Tibial nerve (tissue), 4 donors: ENCODE results near the gene HMGCLL1. TPM values are rescaled to one million over a fixed set of nuclear protein-coding genes. Genes with fewer than 3 reads are reported as not detected.

Experiments used
- DNase-seq, 2 donors: peaks; one replicate each; pipeline ENCODE4 v3.0.0-alpha.2; 2019; ENCODE audit warnings: low spot score in 2 of 2
- H3K27ac ChIP-seq, 4 donors: fragments of 200-600 bp; sonication (generic) in 3 of 4; one replicate each; pipeline ENCODE4 v1.5.1; 2017 to 2019; ENCODE audit warnings: mild to moderate bottlenecking in 1 of 4
- H3K27me3 ChIP-seq, 2 donors: fragments of 200-600 bp; sonication (generic) in 1 of 2; one replicate each; pipeline versions ENCODE4 v1.5.1 to v1.6.0; 2017 to 2019
- H3K36me3 ChIP-seq, 3 donors: fragments of 200-600 bp; sonication (generic); one replicate each; pipeline ENCODE4 v1.5.1; 2018 to 2019
- H3K4me1 ChIP-seq, 4 donors: fragments of 200-600 bp; sonication (generic) in 3 of 4; one replicate each; pipeline ENCODE4 v1.5.1; 2017 to 2019
- H3K4me3 ChIP-seq, 4 donors: fragments of 200-600 bp; sonication (generic) in 3 of 4; one replicate each; pipeline ENCODE4 v1.5.1; 2017 to 2019; ENCODE audit warnings: mild to moderate bottlenecking in 1 of 4, moderate library complexity in 1 of 4
- H3K9me3 ChIP-seq, 4 donors: fragments of 200-600 bp; sonication (generic) in 3 of 4; one replicate each; pipeline ENCODE4 v1.5.1; 2017 to 2019
- EP300 ChIP-seq, 2 donors: sonication (generic); formaldehyde crosslinking; IDR thresholded peaks; one replicate each; pipeline ENCODE4 v1.6.1; 2017; ENCODE audit warnings: antibody characterized with exemption in 2 of 2, mild to moderate bottlenecking in 1 of 2
- POLR2A ChIP-seq, 2 donors: fragments of 450-650 bp; IDR thresholded peaks; one replicate each; pipeline ENCODE4 v1.6.1; 2017; ENCODE audit warnings: antibody characterized with exemption in 2 of 2, mild to moderate bottlenecking in 2 of 2, moderate library complexity in 2 of 2
- WGBS, 2 donors: methylation state at CpG; one replicate each; pipeline ENCODE4 v1.1.5; 2018; 5-methylcytosine and 5-hydroxymethylcytosine counted together
- total RNA-seq, 4 donors: library from RNA; depleted of rRNA; stranded (reverse); fragments of >200 nt; gene quantifications; one replicate each; pipeline ENCODE4 v1.1.0, GENCODE V29; 2016
- TF ChIP-seq, protein P1 (sequence below), 5 experiments: fragments of 200-600 bp in 3 of 5; fragments of 450-650 bp in 2 of 5; sonication (generic) in 3 of 5; IDR thresholded peaks; one replicate each; pipeline ENCODE4 v1.5.1; 2016 to 2019; ENCODE audit warnings: antibody characterized with exemption in 5 of 5, mild to moderate bottlenecking in 3 of 5, moderate library complexity in 2 of 5

The HMGCLL1 gene
- total RNA-seq, 4 donors from 2014 or later, result 1.7 to 10.8 (median 2.1) TPM

- 84 to 85% methylated on average over 2 of the region's 2 CpGs for WGBS, 2 donors
- no peak overlapping the region for H3K4me3 ChIP-seq
- no peak overlapping the region for H3K27ac ChIP-seq
- no peaks in the 10 kb centered on the region for H3K27me3 ChIP-seq
- peaks cover 0 to 8% (median 0%) of the 10 kb centered on the region in 4 donors for H3K4me1 ChIP-seq
- no peaks in the 10 kb centered on the region for H3K36me3 ChIP-seq
- TF ChIP-seq EP300 (IDR thresholded peaks at IDR 0.05) (no peak), POLR2A (IDR thresholded peaks at IDR 0.05) (no peak)
- TF ChIP-seq, protein P1, sequence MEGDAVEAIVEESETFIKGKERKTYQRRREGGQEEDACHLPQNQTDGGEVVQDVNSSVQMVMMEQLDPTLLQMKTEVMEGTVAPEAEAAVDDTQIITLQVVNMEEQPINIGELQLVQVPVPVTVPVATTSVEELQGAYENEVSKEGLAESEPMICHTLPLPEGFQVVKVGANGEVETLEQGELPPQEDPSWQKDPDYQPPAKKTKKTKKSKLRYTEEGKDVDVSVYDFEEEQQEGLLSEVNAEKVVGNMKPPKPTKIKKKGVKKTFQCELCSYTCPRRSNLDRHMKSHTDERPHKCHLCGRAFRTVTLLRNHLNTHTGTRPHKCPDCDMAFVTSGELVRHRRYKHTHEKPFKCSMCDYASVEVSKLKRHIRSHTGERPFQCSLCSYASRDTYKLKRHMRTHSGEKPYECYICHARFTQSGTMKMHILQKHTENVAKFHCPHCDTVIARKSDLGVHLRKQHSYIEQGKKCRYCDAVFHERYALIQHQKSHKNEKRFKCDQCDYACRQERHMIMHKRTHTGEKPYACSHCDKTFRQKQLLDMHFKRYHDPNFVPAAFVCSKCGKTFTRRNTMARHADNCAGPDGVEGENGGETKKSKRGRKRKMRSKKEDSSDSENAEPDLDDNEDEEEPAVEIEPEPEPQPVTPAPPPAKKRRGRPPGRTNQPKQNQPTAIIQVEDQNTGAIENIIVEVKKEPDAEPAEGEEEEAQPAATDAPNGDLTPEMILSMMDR (IDR thresholded peaks at IDR 0.05), result no peak
- no peaks in the 10 kb centered on the region for H3K9me3 ChIP-seq
- no peak for DNase-seq
Observed at GRCh38 chr6:55601120-55601519, 22.1 kb upstream of the HMGCLL1 start.

GRCh38 chr6:55594442-55594841, 15.4 kb upstream of the HMGCLL1 start:
- Histone ChIP-seq H3K36me3 (no peaks in the 10 kb centered on the region), H3K9me3 (peaks cover 0 to 6% (median 0%) of the 10 kb centered on the region in 4 donors), H3K4me1 (no peaks in the 10 kb centered on the region), H3K27me3 (no peaks in the 10 kb centered on the region), H3K4me3 (no peak overlapping the region), H3K27ac (no peak overlapping the region)
- DNase-seq, result no peak
- TF ChIP-seq POLR2A (IDR thresholded peaks at IDR 0.05), result no peak
- TF ChIP-seq EP300 (IDR thresholded peaks at IDR 0.05), result no peak
- TF ChIP-seq, protein P1 (IDR thresholded peaks at IDR 0.05), result no peak
- WGBS, 2 donors, result 47 to 71% methylated on average over 2 of the region's 2 CpGs

- Histone ChIP-seq H3K36me3 (no peaks in the 10 kb centered on the region), H3K4me3 (no peak overlapping the region), H3K27me3 (no peaks in the 10 kb centered on the region), H3K9me3 (no peaks in the 10 kb centered on the region), H3K4me1 (no peaks in the 10 kb centered on the region), H3K27ac (no peak overlapping the region)
- DNase-seq, result no peak
- TF ChIP-seq POLR2A (IDR thresholded peaks at IDR 0.05), result no peak
- TF ChIP-seq, protein P1 (IDR thresholded peaks at IDR 0.05), result no peak
- no peak for TF ChIP-seq EP300 (IDR thresholded peaks at IDR 0.05)
Observed at GRCh38 chr6:55584654-55585354, 5.8 kb upstream of the HMGCLL1 start.

DNA sequence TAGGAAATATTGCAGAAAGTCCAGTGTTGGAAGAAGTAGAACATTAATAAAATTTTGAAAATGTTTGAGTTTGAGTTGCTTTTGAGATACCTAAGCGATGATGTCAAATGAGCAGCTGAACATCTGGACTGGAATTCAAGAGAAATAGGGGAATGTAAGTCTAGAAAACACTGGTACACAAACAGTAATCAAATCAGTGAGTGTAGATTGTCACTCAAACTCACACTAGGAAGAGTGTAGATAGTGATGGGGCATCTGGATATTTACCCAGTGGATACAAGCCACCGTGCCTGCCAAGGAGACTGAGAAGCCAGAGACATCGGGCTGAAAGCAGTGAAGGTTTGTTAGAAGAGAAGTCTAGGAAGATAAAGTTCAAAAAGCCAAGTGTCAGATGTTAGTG, 2.2 kb downstream of the HMGCLL1 start:
- Histone ChIP-seq H3K4me3 (no peak overlapping the region), H3K27me3 (no peaks in the 10 kb centered on the region), H3K36me3 (no peaks in the 10 kb centered on the region), H3K9me3 (peaks cover 0 to 12% (median 4%) of the 10 kb centered on the region in 4 donors), H3K27ac (no peak overlapping the region), H3K4me1 (peaks cover 0 to 8% (median 0%) of the 10 kb centered on the region in 4 donors)
- WGBS, 2 donors, result 43 to 66% methylated on average over 3 of the region's 3 CpGs
- DNase-seq, result no peak
- TF ChIP-seq, protein P1 (IDR thresholded peaks at IDR 0.05), result no peak
- TF ChIP-seq EP300 (IDR thresholded peaks at IDR 0.05) (no peak), POLR2A (IDR thresholded peaks at IDR 0.05) (no peak)

- Histone ChIP-seq H3K4me3 (no peak overlapping the region), H3K27me3 (no peaks in the 10 kb centered on the region), H3K27ac (no peak overlapping the region), H3K4me1 (peaks cover 0 to 8% (median 0%) of the 10 kb centered on the region in 4 donors), H3K9me3 (peaks cover 0 to 12% (median 4%) of the 10 kb centered on the region in 4 donors), H3K36me3 (no peaks in the 10 kb centered on the region)
- DNase-seq, result no peak
- 81 to 86% methylated on average over 2 of the region's 2 CpGs for WGBS, 2 donors
- TF ChIP-seq, protein P1 (IDR thresholded peaks at IDR 0.05), result no peak
Observed at GRCh38 chr6:55574556-55574955, 4.4 kb downstream of the HMGCLL1 start.
